ENCODE results near the gene CNTNAP2. TPM values are rescaled to one million over a fixed set of nuclear protein-coding genes. Genes with fewer than 3 reads are reported as not detected.

The CNTNAP2 gene
- total and polyA plus RNA-seq, 8 donors: 0.09 to 1.1 (median 0.38) TPM

DNA sequence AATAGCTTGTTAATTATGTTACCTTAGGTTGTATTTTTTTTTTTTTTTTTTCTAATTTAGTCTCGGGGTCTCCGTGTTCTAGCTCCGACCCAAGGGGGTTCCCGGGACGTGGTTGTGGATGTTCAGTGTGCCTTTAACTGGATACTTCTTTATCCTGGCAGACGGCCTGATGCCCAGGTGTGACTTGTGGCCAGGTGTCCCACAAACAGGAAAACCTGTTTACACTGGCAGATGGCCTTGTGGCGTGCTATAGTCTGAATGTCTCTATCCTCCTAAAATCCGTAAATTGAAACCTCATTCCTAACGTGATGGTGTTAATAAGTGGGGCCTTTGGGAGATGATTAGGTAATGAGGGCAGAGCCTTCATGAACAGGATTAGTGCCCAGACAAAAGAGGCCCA is 1927.6 kb downstream of the CNTNAP2 start:
- no peaks in the 10 kb centered on the region for H3K27me3 ChIP-seq
- TF ChIP-seq, protein P1, sequence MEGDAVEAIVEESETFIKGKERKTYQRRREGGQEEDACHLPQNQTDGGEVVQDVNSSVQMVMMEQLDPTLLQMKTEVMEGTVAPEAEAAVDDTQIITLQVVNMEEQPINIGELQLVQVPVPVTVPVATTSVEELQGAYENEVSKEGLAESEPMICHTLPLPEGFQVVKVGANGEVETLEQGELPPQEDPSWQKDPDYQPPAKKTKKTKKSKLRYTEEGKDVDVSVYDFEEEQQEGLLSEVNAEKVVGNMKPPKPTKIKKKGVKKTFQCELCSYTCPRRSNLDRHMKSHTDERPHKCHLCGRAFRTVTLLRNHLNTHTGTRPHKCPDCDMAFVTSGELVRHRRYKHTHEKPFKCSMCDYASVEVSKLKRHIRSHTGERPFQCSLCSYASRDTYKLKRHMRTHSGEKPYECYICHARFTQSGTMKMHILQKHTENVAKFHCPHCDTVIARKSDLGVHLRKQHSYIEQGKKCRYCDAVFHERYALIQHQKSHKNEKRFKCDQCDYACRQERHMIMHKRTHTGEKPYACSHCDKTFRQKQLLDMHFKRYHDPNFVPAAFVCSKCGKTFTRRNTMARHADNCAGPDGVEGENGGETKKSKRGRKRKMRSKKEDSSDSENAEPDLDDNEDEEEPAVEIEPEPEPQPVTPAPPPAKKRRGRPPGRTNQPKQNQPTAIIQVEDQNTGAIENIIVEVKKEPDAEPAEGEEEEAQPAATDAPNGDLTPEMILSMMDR (IDR thresholded peaks at IDR 0.05): no peak
- WGBS, 2 donors: 31 to 32% methylated on average over 9 of the region's 9 CpGs
- intact Hi-C loops (cut with DNase I): no loop called here
- ATAC-seq (peak; percentile 86 to 94 (median 92)), FAIRE-seq (no peak), DNase-seq (peak; percentile 64 to 80 (median 71))
- no peaks in the 10 kb centered on the region for H3K9me3 ChIP-seq
- H3K4me1 ChIP-seq: peaks cover 0 to 5% (median 0%) of the 10 kb centered on the region in 3 donors
- no peak overlapping the region for H3K27ac ChIP-seq
- no peaks in the 10 kb centered on the region for H3K36me3 ChIP-seq
- no peak overlapping the region for H3K4me3 ChIP-seq

DNA sequence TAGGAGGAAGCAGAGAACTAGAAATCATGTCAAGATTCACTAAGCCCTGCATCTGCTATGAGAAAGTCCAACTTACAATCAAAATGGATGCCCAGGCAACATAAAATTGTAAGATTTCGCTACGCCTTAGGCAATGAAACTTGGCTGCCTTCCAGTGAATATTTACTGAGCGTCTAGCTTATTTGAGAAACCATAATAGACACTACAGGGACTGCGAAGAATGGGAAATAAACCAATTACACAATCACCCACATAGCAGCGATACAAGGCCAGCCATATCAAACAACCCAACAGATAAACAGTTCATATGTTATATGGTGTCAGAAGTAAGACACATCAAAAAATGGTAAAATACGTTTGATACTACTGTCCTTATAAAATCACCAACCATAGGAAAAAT is 1928.9 kb downstream of the CNTNAP2 start:
- Histone ChIP-seq H3K27ac (no peak overlapping the region), H3K9me3 (no peaks in the 10 kb centered on the region), H3K27me3 (no peaks in the 10 kb centered on the region), H3K4me3 (no peak overlapping the region), H3K4me1 (peaks cover 0 to 5% (median 0%) of the 10 kb centered on the region in 3 donors), H3K36me3 (no peaks in the 10 kb centered on the region)
- intact Hi-C loops (cut with DNase I): no loop called here
- FAIRE-seq (no peak), DNase-seq (no peak), ATAC-seq (peak; percentile 43 to 68 (median 52))
- TF ChIP-seq, protein P1 (IDR thresholded peaks at IDR 0.05): no peak
- 27 to 39% methylated on average over 6 of the region's 6 CpGs for WGBS, 2 donors

DNA sequence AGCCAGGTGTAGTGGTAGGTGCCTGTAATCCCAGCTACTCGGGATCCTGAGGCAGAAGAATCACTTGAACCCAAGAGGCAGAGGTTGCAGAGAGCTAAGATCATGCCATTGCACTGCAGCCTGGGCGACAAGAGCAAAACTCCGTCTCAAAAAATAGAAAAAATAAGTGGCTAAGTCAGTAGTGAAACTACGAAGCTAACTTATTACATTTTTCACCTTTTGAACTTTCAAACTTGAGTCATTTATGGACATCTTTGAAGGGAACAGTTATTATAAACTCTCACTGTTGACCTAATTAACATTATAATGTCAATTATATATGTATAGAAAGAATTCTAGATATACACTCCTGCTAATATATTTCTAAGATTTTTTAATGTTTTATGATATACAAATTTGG is 1932.5 kb downstream of the CNTNAP2 start:
- TF ChIP-seq, protein P1 (IDR thresholded peaks at IDR 0.05): no peak
- no peaks in the 10 kb centered on the region for H3K9me3 ChIP-seq
- DNase-seq (no peak), FAIRE-seq (no peak), ATAC-seq (no peak)
- H3K4me3 ChIP-seq: no peak overlapping the region
- peaks cover 0 to 2% (median 0%) of the 10 kb centered on the region in 3 donors for H3K4me1 ChIP-seq
- H3K27ac ChIP-seq: no peak overlapping the region
- 91 to 97% methylated on average over 4 of the region's 4 CpGs for WGBS, 2 donors
- H3K27me3 ChIP-seq: no peaks in the 10 kb centered on the region
- no peaks in the 10 kb centered on the region for H3K36me3 ChIP-seq
- intact Hi-C loops (cut with DNase I): no loop called here

DNA sequence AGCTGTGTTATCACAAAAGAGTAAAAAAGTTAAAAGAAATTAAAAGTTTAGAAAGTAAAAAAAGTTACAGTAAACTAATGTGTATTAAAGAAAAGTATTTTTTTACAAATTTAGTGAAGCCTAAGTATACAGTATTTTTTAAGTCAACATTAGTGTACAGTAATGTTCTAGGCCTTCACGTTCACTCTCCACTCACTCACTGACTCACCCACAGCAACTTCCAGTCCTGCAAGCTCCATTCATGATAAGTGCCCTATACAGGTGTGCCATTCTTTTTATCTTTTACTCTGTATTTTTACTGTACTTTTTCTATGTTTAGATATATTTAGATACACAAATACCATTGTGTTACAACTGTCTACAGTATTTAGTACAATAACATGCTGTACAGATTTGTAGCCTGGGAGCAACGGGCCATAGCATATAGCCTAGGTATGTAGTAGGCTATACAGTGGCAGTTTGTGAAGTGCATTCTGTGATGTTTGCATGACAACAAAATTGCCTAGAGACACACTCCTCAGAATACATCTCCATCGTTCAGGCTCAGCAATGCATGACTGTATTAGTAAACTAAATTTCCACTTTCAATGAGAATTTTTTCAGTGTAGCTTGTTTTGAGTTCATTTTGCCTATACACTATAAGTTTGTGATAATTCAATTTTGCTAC is 1934.0 kb downstream of the CNTNAP2 start:
- 78 to 89% methylated on average over 3 of the region's 3 CpGs for WGBS, 2 donors
- no peak for ATAC-seq
- intact Hi-C loops (cut with DNase I): no loop called here
- Histone ChIP-seq H3K4me1 (peaks cover 0 to 2% (median 0%) of the 10 kb centered on the region in 3 donors), H3K27me3 (no peaks in the 10 kb centered on the region), H3K4me3 (no peak overlapping the region), H3K9me3 (no peaks in the 10 kb centered on the region), H3K27ac (no peak overlapping the region), H3K36me3 (no peaks in the 10 kb centered on the region)
- FAIRE-seq: no peak
- TF ChIP-seq, protein P1 (IDR thresholded peaks at IDR 0.05): no peak
- DNase-seq: no peak

DNA sequence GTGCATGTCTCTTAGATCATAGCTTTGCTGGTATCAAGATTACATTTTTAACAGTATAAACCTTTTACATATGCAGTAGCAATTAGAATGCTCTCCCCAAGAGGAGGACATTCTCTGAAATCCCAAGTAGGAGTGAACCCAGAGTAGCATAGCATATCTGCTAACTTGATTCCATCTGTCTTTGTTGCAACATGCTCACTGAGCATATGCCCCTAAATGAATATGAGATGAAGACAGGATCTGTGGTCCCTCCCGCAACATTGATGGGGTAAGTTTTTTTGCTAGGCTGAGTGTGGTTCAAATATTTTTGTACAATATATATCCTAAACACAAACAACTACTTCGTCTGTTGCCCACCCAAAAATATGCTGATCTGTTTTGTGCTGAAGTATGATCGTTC is 1939.8 kb downstream of the CNTNAP2 start:
- no peaks in the 10 kb centered on the region for H3K36me3 ChIP-seq
- H3K4me3 ChIP-seq: no peak overlapping the region
- 86 to 87% methylated on average over 3 of the region's 3 CpGs for WGBS, 2 donors
- DNase-seq: no peak
- TF ChIP-seq, protein P1 (IDR thresholded peaks at IDR 0.05): no peak
- no peak overlapping the region for H3K27ac ChIP-seq
- peaks cover 0 to 3% (median 0%) of the 10 kb centered on the region in 4 donors for H3K27me3 ChIP-seq
- no peaks in the 10 kb centered on the region for H3K9me3 ChIP-seq
- no peak for FAIRE-seq
- intact Hi-C loops (cut with DNase I): no loop called here
- H3K4me1 ChIP-seq: peaks cover 0 to 2% (median 0%) of the 10 kb centered on the region in 3 donors
- no peak for ATAC-seq
